ENCODE results near the gene SRA1. TPM values are rescaled to one million over a fixed set of nuclear protein-coding genes. Genes with fewer than 3 reads are reported as not detected.

The SRA1 gene
- total RNA-seq, 1 experiment from 2014 or later: 37.8 TPM

DNA sequence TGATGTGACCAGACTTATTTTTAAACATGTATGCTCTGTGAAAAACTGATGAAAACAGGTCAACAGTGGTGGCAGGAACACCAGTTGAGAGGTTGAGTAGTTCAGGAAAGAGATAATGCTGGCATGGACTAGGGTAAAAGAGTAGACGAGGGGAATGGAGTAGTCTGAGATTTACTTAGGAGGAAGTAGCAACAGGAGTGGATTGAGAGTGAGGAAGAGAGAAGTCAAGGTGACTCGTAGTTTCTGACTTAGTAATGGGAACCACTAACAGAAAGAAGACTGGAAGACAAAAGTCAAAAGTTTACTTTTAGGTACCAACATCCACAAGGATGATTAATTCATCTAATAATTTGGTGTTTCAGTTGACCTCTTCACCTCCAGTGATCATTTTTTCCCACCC lies 3.6 kb downstream of the SRA1 start (continued):
- TF ChIP-seq ERG (CRISPR knock-in tag; IDR thresholded peaks at IDR 0.05) (no peak), TCF7 (CRISPR knock-in tag; IDR thresholded peaks at IDR 0.05; ENCODE audit: low read depth) (no peak)

DNA sequence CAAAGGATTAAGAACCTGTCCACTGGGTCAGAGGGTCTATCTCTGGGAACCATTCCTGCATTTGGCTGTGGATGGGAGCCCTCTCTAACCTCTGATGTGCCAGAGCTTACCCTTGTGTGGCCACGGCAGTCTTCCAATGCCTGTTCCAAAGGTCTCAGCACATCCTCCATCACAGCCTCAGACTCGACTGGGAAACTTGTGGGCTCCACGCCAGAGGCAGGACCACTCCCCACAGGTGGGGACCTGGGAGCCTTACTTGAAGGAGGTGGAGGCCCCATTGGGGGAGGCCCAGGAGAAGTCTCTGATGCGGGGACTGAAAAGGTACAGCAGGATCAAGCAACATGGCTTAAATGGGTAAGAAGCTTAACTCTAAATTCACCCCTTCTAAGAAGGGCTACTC lies 5.4 kb downstream of the SRA1 start:
- Mint-ChIP-seq H3K27ac (no peak overlapping the region), H3K4me1 (peaks cover 32% of the 10 kb centered on the region), H3K9me3 (no peaks in the 10 kb centered on the region), H3K36me3 (peaks cover 38% of the 10 kb centered on the region), H3K4me3 (no peak overlapping the region), H3K27me3 (ENCODE audit: low read depth) (no peaks in the 10 kb centered on the region)
- ATAC-seq (no peak), DNase-seq (ENCODE audit: low spot score) (no peak)
- no peak for TF ChIP-seq AFF4 (CRISPR knock-in tag; IDR thresholded peaks at IDR 0.05; ENCODE audit: borderline replicate concordance)
- no peak for TF ChIP-seq IRF1 (CRISPR knock-in tag; IDR thresholded peaks at IDR 0.05)
- TF ChIP-seq SOX15 (CRISPR knock-in tag; IDR thresholded peaks at IDR 0.05): no peak
- no peak for TF ChIP-seq ESRRA (CRISPR knock-in tag; IDR thresholded peaks at IDR 0.05; ENCODE audit: borderline replicate concordance)
- TF ChIP-seq MYBL2 (CRISPR knock-in tag; IDR thresholded peaks at IDR 0.05): no peak
- TF ChIP-seq KAT7 (CRISPR knock-in tag; IDR thresholded peaks at IDR 0.05; ENCODE audit: borderline replicate concordance): no peak
- no peak for TF ChIP-seq RELA (CRISPR knock-in tag; IDR thresholded peaks at IDR 0.05; ENCODE audit: borderline replicate concordance)
- no peak for TF ChIP-seq TP53 (CRISPR knock-in tag; IDR thresholded peaks at IDR 0.05)
- TF ChIP-seq FOXK1 (CRISPR knock-in tag; IDR thresholded peaks at IDR 0.05): no peak
- no peak for TF ChIP-seq NR3C1 (CRISPR knock-in tag; conservative IDR thresholded peaks at IDR 0.05; ENCODE audit: low read depth)
- TF ChIP-seq, protein P1, sequence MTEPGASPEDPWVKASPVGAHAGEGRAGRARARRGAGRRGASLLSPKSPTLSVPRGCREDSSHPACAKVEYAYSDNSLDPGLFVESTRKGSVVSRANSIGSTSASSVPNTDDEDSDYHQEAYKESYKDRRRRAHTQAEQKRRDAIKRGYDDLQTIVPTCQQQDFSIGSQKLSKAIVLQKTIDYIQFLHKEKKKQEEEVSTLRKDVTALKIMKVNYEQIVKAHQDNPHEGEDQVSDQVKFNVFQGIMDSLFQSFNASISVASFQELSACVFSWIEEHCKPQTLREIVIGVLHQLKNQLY (CRISPR knock-in tag; IDR thresholded peaks at IDR 0.05): no peak
- no peak for TF ChIP-seq ZSCAN18 (CRISPR knock-in tag; IDR thresholded peaks at IDR 0.05)
- TF ChIP-seq TCF7 (CRISPR knock-in tag; IDR thresholded peaks at IDR 0.05; ENCODE audit: low read depth): no peak
- no peak for TF ChIP-seq CDX4 (CRISPR knock-in tag; IDR thresholded peaks at IDR 0.05; ENCODE audit: borderline replicate concordance)
- ChIA-PET POLR2A (no interaction called here), CTCF (no interaction called here)
